MM.1S (cell line): ENCODE measurements around the gene KRTAP19-7.

Source experiments
- CTCF ChIP-seq: fragments of 300-600 bp; sonication (generic); IDR thresholded peaks from 2 replicates; pipeline ENCODE4 v1.5.1; 2016; ENCODE audit warnings: antibody characterized with exemption, low read length, mixed read lengths
- EZH2 ChIP-seq: fragments of 300-600 bp; sonication (generic); optimal IDR thresholded peaks from 2 replicates; pipeline ENCODE3; 2017; ENCODE audit warnings: low read depth, mild to moderate bottlenecking, antibody characterized with exemption, low read length, mixed read lengths

DNA sequence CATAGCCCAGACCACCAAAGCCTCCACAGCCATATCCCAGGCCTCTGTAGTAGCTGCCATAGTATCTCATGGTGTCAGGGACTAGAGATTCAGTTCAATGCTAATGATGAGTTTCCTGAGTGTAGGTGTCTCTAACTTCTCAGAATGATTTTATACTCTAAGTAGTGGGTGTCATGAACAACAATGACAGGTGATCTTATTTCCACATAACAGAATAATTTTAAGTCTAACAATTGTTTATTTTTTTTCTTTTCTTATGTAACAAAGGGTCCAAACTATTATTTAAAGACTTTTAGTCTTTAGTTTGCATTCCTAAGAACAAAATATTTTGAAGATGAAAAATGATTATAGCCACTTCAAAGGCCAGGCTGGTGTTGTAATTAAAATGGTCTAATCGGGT, 19.4 kb downstream of the KRTAP19-7 start, which contains the start of gene KRTAP19-6:
- no peak for TF ChIP-seq CTCF
- TF ChIP-seq EZH2, result no peak
